DMS153 (cell line): ENCODE measurements around the gene CEP131.

Experiments used
- DNase-seq: peaks from one replicate; lab custom pipeline; 2025; lab: John Stamatoyannopoulos, UW

Gene CEP131

DNA sequence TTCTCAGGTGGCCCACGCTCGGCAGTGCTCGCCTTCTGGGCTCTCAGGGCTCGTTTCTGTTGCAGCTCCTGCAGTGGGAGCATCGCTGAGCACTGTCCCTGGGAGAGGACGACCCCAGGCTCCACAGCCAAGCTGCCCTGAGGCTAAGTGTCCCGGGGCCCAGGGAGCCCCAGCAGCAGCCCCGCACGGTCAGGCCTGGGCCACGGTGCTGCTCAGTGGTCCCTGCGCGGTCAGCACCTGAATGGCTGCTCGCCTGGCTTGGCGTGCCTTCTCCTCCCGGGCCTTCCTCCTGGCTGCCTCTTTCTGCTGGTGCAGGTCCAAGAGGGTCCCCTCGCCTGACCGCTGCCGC is 23.3 kb downstream of the CEP131 start:
- DNase-seq: no peak

DNA sequence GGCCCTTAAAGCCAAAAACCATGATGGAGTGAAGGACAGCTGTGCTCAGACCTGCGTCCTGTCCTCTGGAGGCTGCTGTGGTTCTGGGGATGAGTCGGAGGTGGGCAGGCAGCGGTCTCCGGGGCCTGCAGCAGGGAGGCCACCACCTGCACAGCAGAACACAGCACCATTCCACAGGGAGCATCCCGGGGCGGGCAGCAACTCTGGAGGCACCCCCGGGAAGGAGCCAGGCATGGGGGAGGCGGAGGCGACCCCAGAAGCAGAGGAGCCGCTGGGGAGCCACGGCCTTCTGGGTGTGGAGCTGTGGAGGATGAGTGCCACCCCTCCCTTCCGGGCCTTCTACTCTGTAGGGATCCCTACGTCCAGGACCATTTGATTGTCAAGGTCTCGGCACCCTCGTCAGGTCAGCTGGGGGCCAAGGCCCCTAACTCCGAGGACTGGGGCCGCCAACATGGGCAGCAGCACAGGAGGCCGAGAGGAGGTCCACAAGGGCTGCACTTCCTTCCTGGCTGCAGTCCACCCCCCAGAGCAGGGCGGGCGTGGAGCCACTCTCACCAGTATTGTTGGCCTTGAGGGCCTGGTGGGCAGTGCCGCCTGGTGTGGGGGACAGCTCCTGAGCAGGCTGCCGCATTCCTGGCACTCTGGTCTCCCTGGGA is 23.8 kb downstream of the CEP131 start:
- no peak for DNase-seq

GRCh38 chr17:81197831-81198490 is 24.8 kb downstream of the CEP131 start:
- no peak for DNase-seq

- DNase-seq: no peak
These were observed 25.4 kb downstream of the CEP131 start for GRCh38 chr17:81197409-81197795.

- no peak for DNase-seq
These were observed 26.0 kb downstream of the CEP131 start for GRCh38 chr17:81196505-81197408.

- DNase-seq: no peak
These were observed 26.7 kb downstream of the CEP131 start for GRCh38 chr17:81195941-81196495.

- no peak for DNase-seq
These were observed 27.5 kb downstream of the CEP131 start for GRCh38 chr17:81194941-81195901.

DNA sequence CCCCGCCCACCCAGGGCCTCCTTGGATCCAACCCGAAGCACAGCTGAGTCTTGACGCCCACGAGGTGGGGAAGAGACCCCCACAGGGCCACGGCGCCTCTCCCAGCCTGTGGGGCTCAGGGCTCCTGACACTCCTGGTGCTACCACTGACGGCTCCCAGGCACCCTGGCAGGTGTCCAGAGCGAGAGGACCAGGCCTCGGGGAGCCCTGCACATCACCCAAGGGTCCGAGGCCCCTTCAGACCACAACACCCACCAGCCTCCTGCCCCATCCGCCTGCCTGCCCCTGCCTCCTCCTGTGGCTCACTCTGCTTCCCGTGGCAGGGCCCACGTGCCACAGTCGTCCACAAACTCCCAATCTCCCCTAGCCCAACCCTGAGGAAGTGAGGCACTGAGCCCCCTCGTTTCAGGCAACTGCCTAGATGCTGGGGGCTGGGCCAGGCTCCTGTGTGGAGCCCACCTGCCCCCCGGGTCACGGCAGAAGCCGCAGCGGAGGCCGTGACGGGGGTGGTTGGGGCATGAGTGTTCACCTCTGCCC is 28.5 kb downstream of the CEP131 start:
- DNase-seq: no peak

DNA sequence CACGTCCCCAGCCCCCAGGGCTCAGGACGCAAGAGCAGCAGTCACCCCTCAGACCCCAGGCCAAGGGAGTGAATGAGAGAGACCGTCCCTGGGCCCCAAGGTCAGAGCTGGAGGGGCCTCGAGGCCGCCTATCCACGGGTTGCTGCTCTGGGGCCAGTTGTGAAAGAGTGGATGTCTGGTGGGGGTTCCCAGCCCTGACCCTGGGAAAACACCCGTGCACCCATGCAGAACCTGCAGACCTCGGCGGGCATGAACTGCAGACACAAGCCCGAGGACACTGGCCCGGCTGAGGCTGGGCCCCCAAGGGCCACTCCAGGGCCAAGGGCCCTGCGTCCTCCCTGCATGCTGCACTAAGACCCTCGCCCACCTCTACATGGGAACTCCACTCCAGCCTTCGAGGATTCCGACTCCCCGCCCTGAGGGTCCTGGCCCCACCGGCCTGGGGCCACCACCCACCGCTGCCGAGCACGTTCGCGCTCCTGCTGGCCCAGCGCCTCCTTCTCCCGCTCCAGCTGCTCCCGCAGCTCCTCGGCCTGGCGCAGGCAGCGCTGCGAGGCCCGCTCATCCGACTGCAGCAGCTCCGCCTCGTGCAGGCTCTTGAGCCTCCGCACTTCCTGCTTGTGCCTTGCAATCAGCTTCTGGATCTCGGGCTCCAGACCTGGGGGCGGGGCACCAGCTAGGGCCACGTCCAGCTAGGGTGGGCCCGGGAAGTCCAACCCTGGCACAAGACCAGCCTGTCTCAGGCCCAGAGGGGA is 29.1 kb downstream of the CEP131 start:
- DNase-seq: no peak

DNA sequence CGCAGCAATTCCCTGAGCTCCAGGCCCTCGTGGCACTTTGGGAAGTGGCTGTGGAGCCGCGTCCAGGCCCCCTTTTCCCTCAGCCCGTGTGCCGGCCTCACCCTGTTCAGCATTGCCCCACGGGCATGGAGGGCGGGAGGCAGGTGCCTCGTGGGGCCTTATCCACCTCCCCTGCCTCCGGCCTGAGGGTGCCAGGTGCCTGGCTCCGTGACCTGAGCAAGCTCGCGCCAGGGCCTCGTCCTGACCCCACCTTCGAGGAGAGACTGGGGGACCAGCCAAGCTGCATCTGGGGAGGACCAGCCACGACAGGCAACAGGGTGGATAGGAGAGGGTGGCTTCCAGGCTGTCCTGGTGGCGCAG is 29.7 kb downstream of the CEP131 start:
- no peak for DNase-seq

DNA sequence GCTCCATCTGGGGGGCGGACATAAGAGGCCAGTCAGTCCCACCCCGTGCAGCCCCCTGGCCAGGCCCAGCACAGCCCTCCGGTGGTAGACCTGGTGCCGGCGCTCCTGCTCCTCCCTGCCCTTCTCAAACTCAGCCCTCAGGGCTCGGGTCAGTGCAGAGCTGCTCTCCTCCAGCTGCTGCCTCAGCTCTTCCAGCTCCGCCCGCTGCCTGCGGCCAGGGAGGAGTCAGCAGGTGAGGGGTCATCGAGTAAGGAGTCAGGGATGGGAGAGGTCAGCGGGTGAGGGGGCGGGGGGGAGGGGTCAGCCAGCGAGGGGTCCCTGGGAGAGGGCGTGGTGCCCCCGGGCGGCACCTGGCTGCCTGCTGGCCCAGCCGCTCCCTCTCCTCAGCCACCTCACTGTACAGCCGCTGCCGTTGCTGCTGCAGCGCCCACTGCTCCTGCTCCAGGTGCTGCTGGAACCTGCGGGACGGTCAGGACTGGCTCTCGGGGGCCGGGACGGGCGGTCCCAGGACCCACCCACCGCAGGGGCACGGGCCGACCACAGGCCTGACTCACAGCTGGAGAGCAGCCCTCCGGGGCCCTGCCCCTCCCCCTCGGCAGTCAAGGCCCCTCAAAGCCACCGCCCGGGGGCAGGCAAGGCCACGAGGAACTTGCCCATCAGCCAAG is 30.2 kb downstream of the CEP131 start:
- no peak for DNase-seq

DNA sequence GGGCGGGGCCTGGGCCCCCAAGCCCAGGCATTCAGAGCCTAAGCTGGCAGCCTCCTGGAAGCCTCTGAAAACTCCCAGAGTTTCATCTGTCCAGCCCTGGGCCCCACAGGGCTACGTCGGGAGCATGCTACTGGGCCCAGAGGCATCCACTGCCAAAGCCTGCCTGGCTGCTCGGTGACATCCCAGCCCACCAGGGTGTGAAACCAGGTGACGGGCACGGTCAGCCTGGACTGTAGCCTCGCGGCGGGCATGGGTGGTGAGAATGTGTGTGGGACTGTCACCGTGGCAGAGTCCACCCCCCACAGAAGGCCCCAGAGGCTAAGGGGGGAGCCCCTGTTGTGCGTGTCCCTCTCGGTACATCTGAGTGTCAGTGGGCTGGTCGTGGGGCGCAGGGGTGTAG is 31.1 kb downstream of the CEP131 start:
- no peak for DNase-seq

GRCh38 chr17:81191116-81191515 is 31.6 kb downstream of the CEP131 start:
- no peak for DNase-seq

- no peak for DNase-seq
These were observed 32.2 kb downstream of the CEP131 start for GRCh38 chr17:81190591-81190990.

DNA sequence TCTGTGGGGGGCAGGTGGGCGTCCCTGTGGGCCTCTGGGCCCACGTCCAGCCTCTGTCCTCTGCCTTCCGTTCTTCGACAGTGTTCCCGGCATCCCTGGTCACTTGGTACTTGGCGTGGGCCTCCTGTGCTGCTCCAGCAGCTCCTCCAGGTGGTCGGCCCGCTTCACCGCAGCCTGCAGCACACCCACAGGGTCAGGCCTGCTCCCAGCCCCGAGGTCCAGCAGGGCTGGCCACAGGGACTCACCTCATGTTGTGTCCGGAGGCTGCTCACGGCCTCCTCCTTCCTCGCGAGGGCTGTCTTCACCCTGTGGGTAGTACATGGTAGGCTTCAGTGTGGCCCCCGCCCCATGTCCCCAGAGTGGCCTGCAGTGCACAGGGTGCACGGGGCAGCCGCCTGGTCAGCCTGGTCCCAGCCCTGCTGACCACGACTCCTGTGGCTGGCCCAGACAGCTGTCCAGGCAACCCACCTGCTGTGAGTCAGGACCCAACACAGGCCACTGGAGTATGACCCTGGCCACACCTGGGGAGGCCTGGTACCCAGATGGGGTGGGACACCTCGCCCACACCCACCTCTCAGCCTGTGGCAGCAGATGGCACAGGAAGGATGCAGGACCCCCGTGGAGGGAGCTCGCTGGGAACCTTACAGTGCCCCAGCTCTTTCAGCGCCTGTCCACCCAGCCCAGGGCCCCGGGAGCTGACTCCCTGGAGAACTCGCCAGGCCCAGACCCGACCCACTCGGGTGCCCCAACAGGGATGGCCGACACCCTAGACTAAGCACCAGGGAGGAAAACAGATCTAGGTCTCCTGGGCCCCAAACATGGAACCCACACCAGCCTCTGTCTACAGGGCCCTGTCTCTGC is 32.9 kb downstream of the CEP131 start:
- DNase-seq: no peak

- no peak for DNase-seq
These were observed 33.7 kb downstream of the CEP131 start for GRCh38 chr17:81189016-81189415.

DNA sequence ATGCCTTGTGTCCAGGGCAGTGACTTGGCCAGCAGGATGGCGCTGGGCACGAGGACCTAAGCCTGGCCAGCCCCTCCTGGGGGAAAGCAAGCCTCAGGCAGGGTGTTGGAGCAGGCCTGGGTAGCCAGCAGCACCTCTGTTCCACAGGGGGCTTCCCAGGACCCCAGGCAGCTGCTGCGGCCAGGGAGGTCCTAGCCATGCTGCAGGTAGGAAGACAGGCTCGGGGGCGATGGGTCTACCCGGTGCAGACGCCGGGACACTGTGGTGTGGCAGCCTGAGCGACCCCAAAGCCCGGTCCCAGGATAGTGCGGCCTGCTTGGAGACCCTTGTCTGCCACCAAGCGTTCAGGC is 34.3 kb downstream of the CEP131 start:
- DNase-seq: no peak

DNA sequence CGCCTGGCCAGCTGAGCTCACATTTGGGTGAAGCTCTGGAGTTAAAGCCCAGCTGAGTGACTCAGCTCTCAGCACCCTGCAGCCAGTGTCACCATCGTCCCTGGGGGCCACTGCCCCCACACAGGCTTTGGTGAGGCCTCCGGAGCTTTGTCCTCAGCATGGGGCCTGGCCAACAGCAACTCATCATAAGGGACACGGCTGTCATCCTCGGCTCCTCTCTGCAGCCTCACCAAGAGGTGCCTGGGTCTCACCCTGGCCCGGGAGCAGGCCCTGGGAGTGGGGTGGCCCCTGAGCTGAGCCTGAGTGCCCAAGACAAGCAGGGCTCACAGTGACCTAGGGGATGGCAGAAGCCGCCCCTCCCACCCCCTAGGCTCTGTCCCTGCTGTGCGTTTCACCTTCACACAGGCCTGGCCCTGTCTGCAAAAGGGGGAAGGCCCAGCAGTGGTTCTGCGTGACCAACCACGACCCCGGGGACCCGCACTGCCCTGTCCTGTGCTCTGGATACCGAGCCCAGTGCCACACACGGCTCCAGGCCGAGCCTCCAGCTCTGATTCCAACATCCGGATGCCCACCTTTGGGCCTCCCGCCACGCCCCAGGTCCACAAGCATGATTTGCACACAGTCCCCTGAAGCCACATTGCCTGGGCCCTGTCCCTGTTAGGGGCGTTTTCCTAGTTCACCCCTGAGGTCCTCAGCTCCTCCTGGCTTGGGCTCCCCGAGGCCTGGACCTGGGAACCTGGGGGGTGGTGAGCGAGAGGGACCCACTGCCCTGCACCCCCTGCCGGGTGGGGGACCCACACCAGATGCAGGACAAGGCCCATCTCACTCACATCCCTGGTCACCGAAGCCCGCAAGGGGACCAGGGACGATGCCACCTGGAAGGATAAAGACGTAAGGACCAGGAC is 34.9 kb downstream of the CEP131 start:
- no peak for DNase-seq
